ENCODE data around the gene ASB16. TPM values are rescaled to one million over a fixed set of nuclear protein-coding genes. Genes with fewer than 3 reads are reported as not detected.

ASB16 gene
- total RNA-seq, 1 experiment from 2014 or later: not detected

- Histone ChIP-seq H3K9me3 (ENCODE audit: low read length) (no peaks in the 10 kb centered on the region), H3K27me3 (ENCODE audit: low read length) (no peaks in the 10 kb centered on the region), H3K27ac (ENCODE audit: low read length) (no peak overlapping the region), H3K79me2 (ENCODE audit: low read length) (peaks cover 6% of the 10 kb centered on the region), H3K4me3 (ENCODE audit: low read length) (no peak overlapping the region), H3K4me2 (ENCODE audit: low read depth, low read length, poor library complexity, severe bottlenecking) (no peak overlapping the region), H2AFZ (ENCODE audit: low read length) (no peak overlapping the region), H3K36me3 (ENCODE audit: insufficient read depth, low read length) (no peaks in the 10 kb centered on the region), H3K4me1 (ENCODE audit: low read length) (peaks cover 13% of the 10 kb centered on the region), H3K9me2 (replicated peaks; ENCODE audit: insufficient read depth, low read length) (no peaks in the 10 kb centered on the region), H4K20me1 (ENCODE audit: insufficient read depth, low read depth, low read length) (peaks cover 8% of the 10 kb centered on the region; the same call in 1 of the 2 replicates), H3K9ac (ENCODE audit: low read length) (no peak overlapping the region)
- DNase-seq: no peak
Measured at GRCh38 chr17:44223541-44224071, 53.1 kb downstream of the ASB16 start.

Small RNA genes within 50 kb of the gene (small RNA-seq; reads per million reads assigned to genes)
- gene MIR6782 (not detected), gene RNU6-131P (not detected)

Other genes starting within 250 kb of the ASB16 start
- gene PPY, start 228.2 kb upstream of the ASB16 start, total RNA-seq (2014; rRNA removed; shearing (Covaris generic); ENCODE audit: low replicate concordance): not detected in 2 replicates
- 0.51 TPM in 1 of 2 replicates, not detected in the other for gene PYY, start 216.8 kb upstream of the ASB16 start, total RNA-seq (2014; rRNA removed; shearing (Covaris generic); ENCODE audit: low replicate concordance)
- gene NAGS, start 166.1 kb upstream of the ASB16 start, total RNA-seq (2014; rRNA removed; shearing (Covaris generic); ENCODE audit: low replicate concordance): 2.4 and 4.3 TPM in 2 replicates
- 26.6 and 42.4 TPM in 2 replicates for gene TMEM101, start 155.7 kb upstream of the ASB16 start, total RNA-seq (2014; rRNA removed; shearing (Covaris generic); ENCODE audit: low replicate concordance)
- 43.9 and 73.1 TPM in 2 replicates for gene LSM12, start 104.0 kb upstream of the ASB16 start, total RNA-seq (2014; rRNA removed; shearing (Covaris generic); ENCODE audit: low replicate concordance)
- gene G6PC3, start 100.0 kb upstream of the ASB16 start, total RNA-seq (2014; rRNA removed; shearing (Covaris generic); ENCODE audit: low replicate concordance): 43.6 and 59.6 TPM in 2 replicates
- 24.4 and 44.2 TPM in 2 replicates for gene HDAC5, start 47.1 kb upstream of the ASB16 start, total RNA-seq (2014; rRNA removed; shearing (Covaris generic); ENCODE audit: low replicate concordance)
- gene HROB, start 28.8 kb upstream of the ASB16 start, total RNA-seq (2014; rRNA removed; shearing (Covaris generic); ENCODE audit: low replicate concordance): 3.7 and 4.6 TPM in 2 replicates
- gene TMUB2, start 16.3 kb downstream of the ASB16 start, total RNA-seq (2014; rRNA removed; shearing (Covaris generic); ENCODE audit: low replicate concordance): 29.3 and 36.5 TPM in 2 replicates
- gene ATXN7L3, start 29.2 kb downstream of the ASB16 start, total RNA-seq (2014; rRNA removed; shearing (Covaris generic); ENCODE audit: low replicate concordance): 29.0 and 54.7 TPM in 2 replicates
- gene UBTF, start 49.0 kb downstream of the ASB16 start, total RNA-seq (2014; rRNA removed; shearing (Covaris generic); ENCODE audit: low replicate concordance): 57.8 and 150 TPM in 2 replicates
- gene SLC4A1, start 97.4 kb downstream of the ASB16 start, total RNA-seq (2014; rRNA removed; shearing (Covaris generic); ENCODE audit: low replicate concordance): 0.14 and 0.19 TPM in 2 replicates
- gene RUNDC3A, start 137.9 kb downstream of the ASB16 start, total RNA-seq (2014; rRNA removed; shearing (Covaris generic); ENCODE audit: low replicate concordance): 1.5 and 2.3 TPM in 2 replicates
- gene SLC25A39, start 154.1 kb downstream of the ASB16 start, total RNA-seq (2014; rRNA removed; shearing (Covaris generic); ENCODE audit: low replicate concordance): 78.7 and 163 TPM in 2 replicates
- gene GRN, start 174.6 kb downstream of the ASB16 start, total RNA-seq (2014; rRNA removed; shearing (Covaris generic); ENCODE audit: low replicate concordance): 194 and 327 TPM in 2 replicates
- gene FAM171A2, start 193.1 kb downstream of the ASB16 start, total RNA-seq (2014; rRNA removed; shearing (Covaris generic); ENCODE audit: low replicate concordance): 0.40 and 1.2 TPM in 2 replicates
- 0.07 and 0.26 TPM in 2 replicates for gene ITGA2B, start 218.9 kb downstream of the ASB16 start, total RNA-seq (2014; rRNA removed; shearing (Covaris generic); ENCODE audit: low replicate concordance)